HG03378 (cell line): ENCODE results near the gene EPM2AIP1.
"Not testable (repeated sequence)": the region's sequence is repeated elsewhere in the genome, so short reads cannot be mapped to it uniquely, and the experiment has no call there.

Source experiments
- ATAC-seq: cut with Tn5 transposase; IDR thresholded peaks from one replicate; pipeline ENCODE4 v1.9.1; 2021; ENCODE audit warnings: mild to moderate bottlenecking, moderate library complexity; ENCODE audit not compliant: unreplicated experiment

EPM2AIP1 gene

DNA sequence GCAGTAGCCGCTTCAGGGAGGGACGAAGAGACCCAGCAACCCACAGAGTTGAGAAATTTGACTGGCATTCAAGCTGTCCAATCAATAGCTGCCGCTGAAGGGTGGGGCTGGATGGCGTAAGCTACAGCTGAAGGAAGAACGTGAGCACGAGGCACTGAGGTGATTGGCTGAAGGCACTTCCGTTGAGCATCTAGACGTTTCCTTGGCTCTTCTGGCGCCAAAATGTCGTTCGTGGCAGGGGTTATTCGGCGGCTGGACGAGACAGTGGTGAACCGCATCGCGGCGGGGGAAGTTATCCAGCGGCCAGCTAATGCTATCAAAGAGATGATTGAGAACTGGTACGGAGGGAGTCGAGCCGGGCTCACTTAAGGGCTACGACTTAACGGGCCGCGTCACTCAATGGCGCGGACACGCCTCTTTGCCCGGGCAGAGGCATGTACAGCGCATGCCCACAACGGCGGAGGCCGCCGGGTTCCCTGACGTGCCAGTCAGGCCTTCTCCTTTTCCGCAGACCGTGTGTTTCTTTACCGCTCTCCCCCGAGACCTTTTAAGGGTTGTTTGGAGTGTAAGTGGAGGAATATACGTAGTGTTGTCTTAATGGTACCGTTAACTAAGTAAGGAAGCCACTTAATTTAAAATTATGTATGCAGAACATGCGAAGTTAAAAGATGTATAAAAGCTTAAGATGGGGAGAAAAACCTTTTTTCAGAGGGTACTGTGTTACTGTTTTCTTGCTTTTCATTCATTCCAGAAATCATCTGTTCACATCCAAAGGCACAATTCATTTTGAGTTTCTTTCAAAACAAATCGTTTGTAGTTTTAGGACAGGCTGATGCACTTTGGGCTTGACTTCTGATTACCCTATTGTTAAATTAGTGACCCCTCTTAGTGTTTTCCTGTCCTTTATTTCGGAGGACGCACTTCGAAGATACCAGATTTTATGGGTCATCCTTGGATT is 674 bp upstream of the EPM2AIP1 start, which contains the start of gene MLH1:
MLH1 (plus strand) TSS at position 193 of the 958 bp plus-strand sequence; CDS start at position 223, 30 bp downstream.
- peak; percentile 96 for ATAC-seq

GRCh38 chr3:36991923-36992805 is 767 bp downstream of the EPM2AIP1 start:
- no peak for ATAC-seq

GRCh38 chr3:36991147-36991546 is 1.8 kb downstream of the EPM2AIP1 start:
- ATAC-seq: no peak

GRCh38 chr3:36989568-36989967 is 3.4 kb downstream of the EPM2AIP1 start:
- ATAC-seq: no peak

DNA sequence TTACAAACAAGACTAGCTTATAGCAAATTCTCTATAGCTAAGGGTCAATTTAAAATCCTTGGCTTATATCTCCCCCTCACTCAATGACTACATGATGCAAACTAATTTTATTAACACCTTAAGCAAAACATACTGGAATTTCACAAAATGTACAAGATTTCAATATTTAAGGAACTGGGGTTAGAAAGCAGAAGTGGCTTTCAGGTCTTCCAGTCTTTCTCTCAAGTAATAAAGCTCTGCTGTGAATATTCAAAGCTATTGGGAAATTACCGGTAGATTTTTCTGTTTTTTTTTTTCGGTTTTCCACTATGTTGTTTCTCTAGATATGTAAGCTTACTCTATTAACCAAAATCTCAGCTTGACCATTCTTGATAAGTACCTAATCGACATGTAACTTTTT is 3.9 kb downstream of the EPM2AIP1 start:
- ATAC-seq: no peak

DNA sequence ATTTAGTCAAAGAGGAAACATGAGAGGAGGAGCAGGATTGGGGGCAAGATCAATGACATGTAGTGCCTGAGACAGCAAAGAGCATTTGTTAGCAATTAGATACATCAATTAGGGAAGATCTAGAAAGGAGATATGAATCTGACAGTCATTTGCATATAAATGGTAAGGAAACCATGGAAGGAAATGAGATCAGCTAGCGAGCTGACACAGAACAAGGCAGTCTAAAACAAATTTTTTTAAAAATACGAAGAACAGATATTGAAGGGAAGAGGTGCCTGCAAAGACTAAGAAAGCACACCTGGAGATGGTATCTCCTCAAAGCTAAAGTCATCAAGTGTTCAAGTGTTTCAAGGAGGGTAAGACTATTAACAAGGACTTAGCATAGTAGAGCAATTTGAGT is 4.6 kb downstream of the EPM2AIP1 start:
- no peak for ATAC-seq

GRCh38 chr3:36981006-36981405 is 11.9 kb downstream of the EPM2AIP1 start:
- no peak for ATAC-seq

- no peak for ATAC-seq
Measured at GRCh38 chr3:36973139-36973538, 19.8 kb downstream of the EPM2AIP1 start.

GRCh38 chr3:36972163-36972562 is 20.8 kb downstream of the EPM2AIP1 start:
- no peak for ATAC-seq

GRCh38 chr3:36969540-36970432 is 23.1 kb downstream of the EPM2AIP1 start:
- peak; percentile 100 for ATAC-seq

DNA sequence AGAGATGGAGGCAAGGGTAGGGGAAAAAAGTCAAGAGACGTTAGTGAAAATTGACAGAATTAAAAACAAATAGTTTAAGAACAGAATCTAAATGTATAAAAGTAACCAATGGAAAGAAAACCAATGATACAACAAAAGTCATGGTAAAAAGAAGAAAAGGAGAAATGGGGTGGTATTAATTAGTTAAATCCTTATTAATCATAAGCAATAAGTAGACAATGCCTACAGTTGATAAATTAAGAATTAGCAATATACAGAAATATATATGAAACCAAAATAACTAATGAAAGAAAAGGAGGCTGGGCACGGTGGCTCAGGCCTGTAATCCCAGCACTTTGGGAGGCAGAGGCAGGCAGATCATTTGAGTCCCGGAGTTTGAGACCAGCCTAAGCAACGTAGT is 23.8 kb downstream of the EPM2AIP1 start:
- ATAC-seq: no peak

- no peak for ATAC-seq
Measured at GRCh38 chr3:36965440-36965839, 27.5 kb downstream of the EPM2AIP1 start.

DNA sequence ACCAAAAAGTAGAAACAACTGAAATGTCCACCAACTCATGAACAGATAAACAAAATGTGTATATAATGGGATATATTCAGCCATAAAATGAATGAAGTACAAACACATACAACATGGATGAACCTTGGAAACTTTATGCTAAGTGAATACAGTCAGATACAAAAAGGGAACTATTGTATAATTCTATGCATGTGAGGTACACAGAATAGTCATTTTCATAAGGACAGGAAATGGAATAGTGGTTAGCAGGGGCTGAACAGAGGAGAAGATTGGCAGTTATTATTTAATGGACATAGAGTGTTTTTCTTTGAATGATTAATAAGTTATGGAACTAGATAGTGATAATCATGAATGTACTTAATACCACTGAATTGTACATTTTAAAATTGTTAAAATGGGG is 28.1 kb downstream of the EPM2AIP1 start:
- ATAC-seq: peak; percentile 58

DNA sequence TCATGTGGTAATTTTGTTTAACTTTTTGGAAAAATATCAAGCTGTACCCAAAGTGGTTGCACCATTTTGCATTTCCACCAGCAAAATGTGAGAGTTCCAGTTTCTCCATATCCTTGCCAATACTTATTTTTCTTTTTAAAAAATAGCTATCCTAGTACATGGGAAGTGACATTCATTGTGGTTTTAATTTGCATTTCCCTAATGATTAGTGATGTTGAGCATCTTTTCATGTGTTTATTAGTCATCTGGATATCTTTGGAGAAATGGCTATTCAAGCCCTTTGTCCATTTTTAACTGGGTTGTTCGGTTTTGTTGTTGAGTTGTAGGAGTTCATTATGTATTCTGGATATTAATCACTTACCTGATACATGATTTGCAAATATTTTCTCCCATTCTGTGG is 28.6 kb downstream of the EPM2AIP1 start:
- no peak for ATAC-seq

GRCh38 chr3:36963008-36963407 is 29.9 kb downstream of the EPM2AIP1 start:
- not testable (repeated sequence) for ATAC-seq

- no peak for ATAC-seq
Measured at GRCh38 chr3:36960502-36960901, 32.4 kb downstream of the EPM2AIP1 start.

- no peak for ATAC-seq
Measured at GRCh38 chr3:36959821-36960220, 33.1 kb downstream of the EPM2AIP1 start.

DNA sequence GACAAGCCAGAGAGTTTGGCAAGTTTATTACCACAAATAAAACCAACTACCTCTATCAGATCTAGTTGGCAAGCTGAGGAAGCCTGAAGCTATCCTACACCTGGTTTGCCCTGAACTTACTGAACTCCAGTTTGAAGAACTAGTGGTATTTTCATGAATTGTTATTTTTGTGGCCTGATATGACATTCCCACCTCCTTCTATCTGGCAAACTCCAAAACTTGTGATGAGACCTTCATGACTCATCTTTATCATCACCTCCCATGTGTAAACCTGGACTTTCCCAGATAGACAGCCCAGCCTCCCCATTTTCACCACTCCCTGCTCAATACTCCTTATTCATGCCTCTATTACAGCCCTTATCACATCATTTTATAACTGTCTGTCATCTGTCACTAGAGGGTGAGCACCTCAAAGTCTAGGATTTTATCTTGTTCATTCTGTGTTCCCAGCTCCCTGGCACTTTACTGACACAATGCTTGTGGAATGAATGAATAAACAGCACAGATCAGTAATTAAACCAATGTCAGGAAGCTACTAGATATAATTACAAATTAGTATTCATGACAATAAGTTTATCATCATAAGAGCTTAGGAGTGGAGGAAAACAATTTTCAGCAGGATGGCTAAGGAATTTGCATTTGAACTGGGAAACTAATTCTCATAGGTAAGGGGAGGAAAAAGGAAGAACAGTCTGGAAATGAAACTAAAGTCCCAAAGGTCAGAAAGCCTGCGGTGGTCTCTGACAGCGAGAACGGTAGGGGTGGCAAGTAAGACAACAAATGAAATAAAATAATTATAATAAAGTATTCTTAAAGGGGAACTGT is 34.9 kb downstream of the EPM2AIP1 start:
- no peak for ATAC-seq

DNA sequence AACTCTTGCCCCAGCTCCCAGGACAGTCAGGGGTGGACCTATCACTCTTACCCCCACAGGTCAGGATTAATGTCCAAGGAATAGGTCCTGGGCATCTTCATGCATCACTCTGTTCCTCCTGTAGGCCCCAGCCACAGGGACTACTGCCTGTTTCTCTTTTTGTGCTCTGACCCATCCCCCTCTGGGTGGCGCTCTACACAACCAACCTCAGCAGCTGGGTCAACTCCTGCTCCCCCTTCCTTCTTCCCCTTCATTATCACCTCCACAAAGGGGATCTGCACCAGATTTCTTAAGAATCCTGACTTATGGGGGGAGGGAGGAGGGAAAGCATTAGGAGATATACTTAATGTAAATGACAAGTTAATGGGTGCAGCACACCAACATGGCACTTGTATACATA is 35.9 kb downstream of the EPM2AIP1 start:
- ATAC-seq: no peak

- ATAC-seq: no peak
Measured at GRCh38 chr3:36956155-36956554, 36.8 kb downstream of the EPM2AIP1 start.
